AG04449 (cell line): ENCODE data around the gene USB1.

Source experiments
- CTCF ChIA-PET: fragments of 350-600 bp; formaldehyde crosslinking; extraction: SDS; loops from one replicate; lab custom pipeline; 2021; ENCODE audit warnings: antibody characterized with exemption; lab: Yijun Ruan, JAX
- POLR2A ChIA-PET: fragments of 400-600, 350-600 bp; formaldehyde crosslinking; extraction: SDS; loops from one replicate; lab custom pipeline; 2020; ENCODE audit warnings: antibody characterized with exemption, inconsistent platforms; lab: Yijun Ruan, JAX
- DNase-seq: peaks from one replicate; pipeline ENCODE4 v3.0.0-alpha.2; 2010; ENCODE audit warnings: low read depth, low spot score
- H3K4me3 ChIP-seq: 2 replicates; pipeline ENCODE4 v1.5.1; 2011; ENCODE audit warnings: low read depth, mild to moderate bottlenecking, control low read depth, low read length
- TF ChIP-seq, protein P1 (sequence below): IDR thresholded peaks from one replicate; pipeline ENCODE4 v1.5.1; 2011; ENCODE audit warnings: mild to moderate bottlenecking, moderate library complexity, low read length, control low read depth, inconsistent platforms; ENCODE audit not compliant: insufficient read depth; ENCODE audit errors: missing control alignments

USB1 gene

DNA sequence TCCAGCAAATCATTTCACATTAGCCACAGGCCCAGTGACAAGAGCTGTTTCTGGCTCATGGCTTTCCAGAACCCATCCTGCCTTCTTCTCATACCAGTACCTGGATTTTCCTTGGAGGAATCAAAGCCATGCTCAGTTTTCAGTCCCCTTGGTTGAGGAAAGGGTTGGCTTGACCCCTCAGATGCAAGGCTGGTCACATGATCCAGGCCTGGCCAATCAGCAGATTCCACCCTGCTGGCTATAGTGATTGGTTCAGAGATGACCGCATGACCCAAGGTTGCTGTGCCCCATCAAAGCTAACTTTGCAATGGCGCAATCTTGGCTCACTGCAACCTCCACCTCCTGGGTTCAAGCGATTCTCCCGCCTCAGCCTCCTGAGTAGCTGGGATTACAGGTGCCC is 69.4 kb downstream of the USB1 start:
- ChIA-PET CTCF (no interaction called here), POLR2A (no interaction called here)
- H3K4me3 ChIP-seq: no peak overlapping the region
- DNase-seq: no peak
- TF ChIP-seq, protein P1, sequence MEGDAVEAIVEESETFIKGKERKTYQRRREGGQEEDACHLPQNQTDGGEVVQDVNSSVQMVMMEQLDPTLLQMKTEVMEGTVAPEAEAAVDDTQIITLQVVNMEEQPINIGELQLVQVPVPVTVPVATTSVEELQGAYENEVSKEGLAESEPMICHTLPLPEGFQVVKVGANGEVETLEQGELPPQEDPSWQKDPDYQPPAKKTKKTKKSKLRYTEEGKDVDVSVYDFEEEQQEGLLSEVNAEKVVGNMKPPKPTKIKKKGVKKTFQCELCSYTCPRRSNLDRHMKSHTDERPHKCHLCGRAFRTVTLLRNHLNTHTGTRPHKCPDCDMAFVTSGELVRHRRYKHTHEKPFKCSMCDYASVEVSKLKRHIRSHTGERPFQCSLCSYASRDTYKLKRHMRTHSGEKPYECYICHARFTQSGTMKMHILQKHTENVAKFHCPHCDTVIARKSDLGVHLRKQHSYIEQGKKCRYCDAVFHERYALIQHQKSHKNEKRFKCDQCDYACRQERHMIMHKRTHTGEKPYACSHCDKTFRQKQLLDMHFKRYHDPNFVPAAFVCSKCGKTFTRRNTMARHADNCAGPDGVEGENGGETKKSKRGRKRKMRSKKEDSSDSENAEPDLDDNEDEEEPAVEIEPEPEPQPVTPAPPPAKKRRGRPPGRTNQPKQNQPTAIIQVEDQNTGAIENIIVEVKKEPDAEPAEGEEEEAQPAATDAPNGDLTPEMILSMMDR: no peak
